Measurements from ENCODE around the gene UPK2.
A peak's percentile ranks its signal among the peaks of the same experiment; 100 is the strongest.

UPK2 gene

DNA sequence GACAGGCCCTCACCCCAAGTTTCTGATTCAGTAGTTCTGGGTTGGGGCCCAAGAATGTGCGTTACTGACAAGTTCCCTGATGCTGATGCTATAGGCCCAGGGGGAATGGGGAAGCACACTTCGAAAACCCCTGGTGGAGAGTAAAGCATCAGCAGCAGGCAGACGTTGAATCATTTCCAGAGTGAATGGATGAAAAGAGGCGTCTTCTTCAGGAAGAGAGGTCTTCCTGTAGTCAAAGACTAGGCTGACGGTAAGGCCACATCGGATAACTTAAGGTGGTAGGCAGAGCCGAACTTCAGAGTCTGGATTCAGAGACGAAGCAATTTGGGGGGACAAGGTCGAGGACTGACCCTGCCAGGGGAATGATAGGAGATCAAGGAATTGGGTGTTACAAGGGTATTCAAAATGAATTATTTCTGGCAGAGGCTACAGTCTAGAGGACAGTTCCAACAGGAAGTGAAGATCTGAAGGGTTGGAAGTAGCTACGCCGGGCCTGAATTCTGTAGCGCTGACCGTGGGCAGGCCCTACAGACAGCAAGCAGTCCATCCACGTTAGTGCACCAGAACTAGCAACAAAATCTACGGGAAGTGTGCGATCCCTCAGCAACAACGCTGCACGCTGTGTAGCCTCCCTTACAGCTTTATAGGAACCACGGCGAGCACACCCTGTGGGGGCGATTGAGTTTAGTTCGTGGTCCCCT, 41.0 kb downstream of the UPK2 start:
- no peak for DNase-seq

DNA sequence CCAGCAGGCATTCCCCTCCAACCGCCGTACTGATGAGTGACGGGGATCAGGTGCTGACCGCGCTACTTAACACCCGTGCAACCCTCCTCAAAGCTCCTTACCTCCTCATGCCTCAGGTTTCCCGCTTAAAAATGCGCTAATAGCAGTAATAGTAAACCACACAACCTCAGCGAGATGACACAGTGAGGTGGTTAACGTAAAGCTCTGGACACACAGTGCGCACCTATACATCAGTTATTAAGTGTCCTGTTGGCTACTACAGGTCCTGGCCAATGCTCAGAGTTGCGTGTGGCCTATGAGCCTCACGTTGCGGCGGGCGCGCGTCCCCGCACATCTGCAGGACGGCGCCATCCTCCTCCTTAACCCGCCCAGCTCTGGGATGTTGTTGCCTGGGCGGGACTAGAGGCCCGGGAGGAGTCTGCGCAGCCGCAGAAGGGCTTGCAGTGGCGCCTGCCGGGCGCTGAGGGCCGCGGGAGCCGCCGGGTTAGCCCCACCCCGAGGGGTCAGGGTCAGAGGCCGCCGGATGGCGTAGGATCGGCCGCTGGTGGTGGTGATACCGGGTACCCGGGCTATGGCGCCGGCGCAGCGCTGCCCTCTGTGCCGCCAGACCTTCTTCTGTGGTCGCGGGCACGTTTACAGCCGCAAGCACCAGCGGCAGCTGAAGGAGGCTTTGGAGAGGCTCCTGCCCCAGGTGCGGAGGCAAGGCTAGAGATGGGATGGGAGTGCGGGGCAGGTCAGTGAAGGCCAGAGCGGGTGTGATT, 41.7 kb downstream of the UPK2 start, which contains the start of gene CENATAC:
Gene CENATAC (plus strand): TSS at position 512 of the 761 bp plus-strand sequence. CDS start 60 bp downstream, at position 572.
- peak; percentile 84 for DNase-seq

DNA sequence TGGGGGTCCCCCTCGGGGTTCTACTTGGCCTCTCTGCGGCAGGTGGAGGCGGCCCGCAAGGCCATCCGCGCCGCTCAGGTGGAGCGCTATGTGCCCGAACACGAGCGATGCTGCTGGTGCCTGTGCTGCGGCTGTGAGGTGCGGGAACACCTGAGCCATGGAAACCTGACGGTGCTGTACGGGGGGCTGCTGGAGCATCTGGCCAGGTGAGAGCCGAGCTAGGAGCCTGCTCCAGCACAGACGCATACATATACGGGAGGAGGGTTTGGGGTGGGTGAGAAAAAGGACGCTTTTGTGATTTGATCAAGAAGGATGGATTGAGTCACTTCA, 42.3 kb downstream of the UPK2 start:
- DNase-seq: no peak

DNA sequence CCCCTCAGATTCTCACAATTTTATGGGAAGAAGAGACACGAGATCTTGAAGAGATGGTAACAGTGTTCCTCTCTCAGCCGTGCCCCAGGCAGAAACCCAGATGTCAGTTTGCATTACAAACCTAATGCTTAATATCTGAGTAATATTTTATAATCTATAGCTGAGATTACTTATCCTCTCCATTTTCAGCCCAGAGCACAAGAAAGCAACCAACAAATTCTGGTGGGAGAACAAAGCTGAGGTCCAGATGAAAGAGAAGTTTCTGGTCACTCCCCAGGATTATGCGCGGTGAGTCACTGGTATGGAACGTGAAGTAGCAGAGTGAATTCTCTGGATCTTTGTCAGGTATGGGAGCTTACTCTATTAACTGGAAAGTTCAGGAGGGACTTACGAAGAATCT, 42.7 kb downstream of the UPK2 start:
- DNase-seq: peak; percentile 80

DNA sequence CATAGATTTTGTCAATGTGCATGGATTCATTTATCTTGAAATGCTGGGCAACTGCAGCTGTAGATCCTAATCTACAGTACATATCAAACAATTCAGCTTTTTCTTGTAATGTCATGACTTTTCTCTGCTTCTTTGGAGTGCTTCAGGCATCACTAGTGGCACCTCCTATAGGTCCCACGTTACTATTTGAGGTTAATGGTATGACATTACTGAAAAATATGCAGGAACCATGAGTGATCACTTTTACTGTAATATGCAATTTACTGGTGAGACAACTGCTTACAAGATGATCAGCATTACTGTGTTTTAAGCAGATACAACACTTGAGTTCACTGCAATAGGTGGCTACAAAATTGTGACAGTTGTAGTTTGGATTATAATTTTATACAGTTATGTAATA, 44.8 kb downstream of the UPK2 start:
- DNase-seq: no peak

DNA sequence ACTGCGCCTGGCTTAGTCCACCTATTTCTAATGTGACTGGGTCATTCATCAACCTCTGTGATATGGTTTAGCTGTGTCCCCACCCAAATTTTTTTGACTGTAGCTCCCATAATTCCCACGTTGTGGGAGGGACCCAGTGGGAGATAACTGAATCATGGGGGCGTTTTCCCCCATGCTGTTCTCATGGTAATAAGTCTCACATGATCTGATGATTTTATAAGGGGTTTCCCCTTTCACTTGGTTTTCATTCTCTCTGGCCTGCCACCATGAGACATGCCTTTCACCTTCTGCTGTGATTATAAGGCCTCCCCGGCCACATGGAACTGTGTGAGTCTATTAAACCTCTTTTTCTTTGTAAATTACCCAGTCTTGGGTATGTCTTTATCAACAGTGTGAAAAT, 50.6 kb downstream of the UPK2 start:
- DNase-seq: no peak

Measured in kidney glomerular epithelial cell (primary cell).